ENCODE measurements around the gene PEX5.

PEX5 gene

DNA sequence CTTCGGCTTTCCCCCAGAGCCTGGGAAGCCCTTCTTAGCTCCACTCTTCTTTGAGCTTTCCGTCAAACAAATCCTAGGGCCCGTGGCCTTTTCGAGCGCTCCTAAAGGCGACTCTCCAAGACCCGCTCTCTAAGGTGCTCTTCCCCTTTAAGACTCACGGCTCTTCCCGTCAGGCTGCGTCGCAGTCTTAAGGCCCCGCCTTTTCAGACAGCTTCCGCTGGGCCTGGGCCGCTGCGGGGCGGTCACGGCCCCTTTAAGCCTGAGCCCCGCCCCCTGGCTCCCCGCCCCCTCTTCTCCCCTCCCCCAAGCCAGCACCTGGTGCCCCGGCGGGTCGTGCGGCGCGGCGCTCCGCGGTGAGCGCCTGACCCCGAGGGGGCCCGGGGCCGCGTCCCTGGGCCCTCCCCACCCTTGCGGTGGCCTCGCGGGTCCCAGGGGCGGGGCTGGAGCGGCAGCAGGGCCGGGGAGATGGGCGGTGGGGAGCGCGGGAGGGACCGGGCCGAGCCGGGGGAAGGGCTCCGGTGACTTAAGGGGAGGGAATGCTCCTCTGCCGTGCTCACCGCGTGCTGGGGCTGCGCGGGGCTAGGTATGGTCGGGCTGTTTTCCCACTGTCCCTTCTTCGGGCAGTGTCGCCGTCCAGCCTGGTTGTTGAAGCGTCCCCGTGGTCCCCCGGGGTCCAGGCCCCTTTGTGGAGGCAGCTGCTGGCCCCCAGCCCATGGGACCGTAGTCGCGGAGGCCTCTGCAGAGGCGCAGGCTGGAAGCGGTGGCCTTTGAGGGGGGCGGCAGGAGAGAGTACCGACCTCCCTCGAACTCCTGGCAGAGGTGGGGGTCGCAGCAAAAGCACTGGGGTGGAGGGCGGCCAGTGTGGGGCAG, at the start of gene PEX5:
PEX5 (plus strand) TSS at position 289 of the 870 bp plus-strand sequence. CDS start 692 bp downstream, outside the sequence.
- DNase-seq (ENCODE audit: low read depth in 1 of 2, low spot score in 1 of 2), result peak; percentile 67 to 72

DNA sequence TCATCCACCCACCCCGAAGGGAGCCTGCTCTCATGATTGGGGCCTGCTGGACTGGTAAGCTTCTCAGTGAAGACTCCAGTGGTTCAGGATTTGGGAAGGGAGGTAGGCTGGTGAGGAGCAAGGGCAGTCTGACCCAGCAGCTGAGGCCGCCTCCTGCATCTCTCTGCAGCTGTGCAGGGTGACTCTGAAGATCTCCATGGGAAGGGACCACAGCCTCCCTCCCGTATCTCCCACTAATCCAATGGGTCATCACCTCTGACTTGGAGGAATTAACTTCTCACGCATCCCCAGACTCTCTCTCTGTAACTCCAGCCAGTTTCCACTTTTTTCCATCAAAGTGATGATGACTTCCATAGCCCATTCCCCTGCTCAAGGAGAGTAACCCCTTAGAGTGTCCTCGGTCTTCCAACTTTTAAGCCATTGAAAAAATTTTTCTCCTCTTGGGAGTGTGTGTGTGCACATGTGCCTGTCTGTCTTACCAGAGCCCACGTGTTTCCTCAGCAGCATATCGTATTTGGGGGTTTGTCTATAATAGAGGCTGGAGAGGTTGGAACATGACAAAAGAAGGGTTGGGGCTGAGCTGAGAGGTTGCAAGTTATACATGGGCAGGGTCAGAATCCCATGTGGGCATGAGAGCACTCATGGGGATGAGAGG, 48.0 kb upstream of the PEX5 start:
- no peak for DNase-seq (ENCODE audit: low read depth in 1 of 2, low spot score in 1 of 2)

DNA sequence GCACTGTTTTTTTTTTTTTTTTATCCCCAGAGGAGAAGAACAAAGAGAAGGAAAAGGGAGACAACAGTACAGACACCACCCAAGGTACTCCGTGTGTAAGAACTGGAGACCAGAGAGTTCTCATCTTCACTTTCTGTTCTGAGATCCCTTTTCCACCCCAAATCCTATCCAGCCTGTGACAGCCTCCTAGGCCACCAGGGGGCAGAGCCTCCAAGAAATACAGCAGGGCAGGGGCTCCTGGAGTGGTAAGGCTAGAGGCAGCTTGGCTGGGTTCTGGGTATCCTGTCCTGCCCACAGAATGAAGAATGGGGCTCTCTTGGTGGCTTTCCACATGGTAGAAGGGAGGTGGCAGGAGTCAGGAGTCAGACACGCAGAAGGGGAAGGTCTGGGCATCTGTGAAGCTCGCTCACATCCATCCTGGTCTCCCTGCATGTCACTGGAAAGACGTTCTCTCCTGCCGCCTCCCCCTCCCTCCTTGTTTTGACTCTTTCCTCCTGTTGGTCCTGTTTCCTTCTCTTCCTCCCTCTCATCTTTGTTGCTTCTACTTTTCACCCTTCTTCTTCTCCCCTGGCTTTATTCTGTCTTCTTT, 47.3 kb upstream of the PEX5 start:
- peak; percentile 24 to 44 for DNase-seq (ENCODE audit: low read depth in 1 of 2, low spot score in 1 of 2)

DNA sequence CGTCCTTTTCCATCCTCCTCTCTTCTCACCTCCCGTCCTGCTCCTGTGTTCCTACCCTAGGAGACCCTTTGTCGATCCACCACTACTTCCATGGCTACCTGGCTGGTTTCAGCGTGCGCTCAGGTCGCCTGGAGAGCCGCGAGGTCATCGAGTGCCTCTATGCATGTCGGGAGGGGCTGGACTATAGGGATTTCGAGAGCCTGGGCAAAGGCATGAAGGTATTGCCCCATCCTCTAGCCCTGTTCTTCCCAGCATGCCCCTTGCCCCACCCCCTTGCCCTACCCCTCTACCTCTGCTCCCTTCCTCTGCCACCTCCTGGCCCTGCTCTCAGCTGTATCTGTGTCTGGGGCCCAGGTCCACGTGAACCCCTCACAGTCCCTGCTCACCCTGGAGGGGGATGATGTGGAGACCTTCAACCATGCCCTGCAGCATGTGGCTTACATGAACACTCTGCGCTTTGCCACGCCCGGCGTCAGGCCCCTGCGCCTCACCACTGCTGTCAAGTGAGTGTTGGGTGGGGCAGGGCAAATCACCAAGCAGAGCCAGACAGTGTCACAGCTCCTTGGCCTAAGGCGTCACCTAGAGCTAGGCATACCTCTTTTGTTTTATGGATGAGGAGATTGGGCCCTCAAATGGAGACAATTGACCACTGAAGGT, 46.5 kb upstream of the PEX5 start:
- DNase-seq (ENCODE audit: low read depth in 1 of 2, low spot score in 1 of 2), result no peak

DNA sequence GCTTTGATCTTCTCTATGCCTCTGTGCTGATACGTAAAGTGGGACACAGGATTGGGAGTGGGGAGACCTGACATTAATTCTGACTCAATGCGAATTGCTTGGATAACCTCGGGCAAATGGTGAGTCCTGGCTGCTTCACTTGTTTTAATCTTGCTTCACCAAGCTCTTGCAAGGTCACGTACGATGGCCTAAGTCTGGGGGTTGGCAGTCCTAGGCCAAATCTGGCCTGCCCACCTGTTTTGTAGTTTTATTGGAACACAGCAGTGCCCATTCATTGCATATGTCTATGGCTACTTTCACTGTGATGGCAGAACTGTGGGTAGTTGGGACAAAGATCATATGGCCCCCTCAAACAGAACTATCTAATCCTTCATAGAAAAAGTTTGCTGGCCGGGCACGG, 45.9 kb upstream of the PEX5 start:
- no peak for DNase-seq (ENCODE audit: low read depth in 1 of 2, low spot score in 1 of 2)

DNA sequence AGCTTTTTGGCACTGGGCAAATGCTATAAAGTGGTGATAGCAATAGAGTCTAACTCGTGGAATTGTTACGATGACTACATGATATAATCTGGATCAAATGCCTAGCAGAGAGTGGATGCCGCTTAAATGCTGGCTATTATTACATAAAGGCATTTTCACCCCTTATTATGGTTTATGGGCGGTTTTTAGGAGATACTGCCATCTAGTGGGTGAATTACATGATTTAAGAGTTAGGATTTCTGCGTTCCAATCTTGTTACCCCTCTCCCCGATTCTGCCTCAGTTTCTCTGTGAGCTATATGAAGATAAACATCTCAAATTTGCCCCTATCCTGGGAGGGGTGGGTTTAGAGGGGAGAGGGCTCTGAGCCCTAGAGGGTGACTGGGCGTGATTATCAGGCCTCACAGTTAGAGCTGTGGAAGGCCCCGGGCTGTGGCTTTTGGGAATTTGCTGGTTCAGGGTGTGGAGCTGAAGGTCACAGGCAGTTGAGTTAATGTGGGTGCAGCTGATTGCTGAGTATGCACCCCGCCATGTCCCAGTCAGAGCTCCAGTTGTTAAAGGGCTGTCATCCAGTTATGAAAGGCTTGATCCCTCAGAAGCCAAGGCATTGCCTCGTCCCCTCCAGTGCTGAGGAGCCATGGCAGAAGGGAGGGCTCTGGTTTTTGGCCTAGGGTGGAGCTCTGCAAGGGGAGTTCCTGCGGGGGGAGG, 44.9 kb upstream of the PEX5 start:
- DNase-seq (ENCODE audit: low read depth in 1 of 2, low spot score in 1 of 2), result no peak

DNA sequence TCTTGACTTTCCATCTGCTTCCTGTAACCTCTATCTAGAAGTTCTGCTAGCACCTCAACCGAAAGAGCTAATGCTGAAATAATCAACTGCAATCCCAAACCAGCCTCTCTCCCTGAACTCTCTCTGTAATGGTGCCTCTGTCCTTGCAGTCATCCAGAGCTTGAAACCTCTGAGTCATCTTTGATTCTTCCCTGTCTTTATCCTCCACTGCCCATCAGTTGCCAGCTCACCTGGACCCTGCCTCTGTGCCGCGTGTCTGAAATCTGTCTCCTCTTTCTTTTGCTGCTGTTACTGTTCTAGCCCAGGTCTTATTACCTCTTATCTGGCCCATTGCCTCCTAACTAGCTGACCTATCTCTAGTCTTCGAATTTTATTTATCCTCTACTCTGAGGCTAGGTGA, 43.8 kb upstream of the PEX5 start:
- no peak for DNase-seq (ENCODE audit: low read depth in 1 of 2, low spot score in 1 of 2)

DNA sequence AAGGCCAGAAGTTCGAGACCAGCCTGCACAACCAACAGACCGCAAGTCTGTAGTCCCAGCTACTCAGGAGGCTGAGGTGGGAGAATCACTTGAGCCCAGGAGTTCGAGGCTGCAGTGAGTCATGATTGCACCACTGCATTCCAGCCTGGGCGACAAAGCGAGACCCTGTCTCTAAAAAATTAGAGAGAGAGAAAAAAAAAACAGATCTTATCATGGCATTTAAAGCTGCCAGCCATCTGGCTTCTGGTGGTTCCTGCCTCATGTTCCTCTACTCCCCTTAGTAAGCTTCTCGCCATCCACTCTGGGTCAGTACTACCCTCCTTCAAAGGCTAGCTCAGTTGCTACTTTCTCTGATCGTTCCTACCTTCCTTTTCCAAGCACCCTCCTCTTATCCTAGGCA, 43.3 kb upstream of the PEX5 start:
- DNase-seq (ENCODE audit: low read depth in 1 of 2, low spot score in 1 of 2), result no peak

DNA sequence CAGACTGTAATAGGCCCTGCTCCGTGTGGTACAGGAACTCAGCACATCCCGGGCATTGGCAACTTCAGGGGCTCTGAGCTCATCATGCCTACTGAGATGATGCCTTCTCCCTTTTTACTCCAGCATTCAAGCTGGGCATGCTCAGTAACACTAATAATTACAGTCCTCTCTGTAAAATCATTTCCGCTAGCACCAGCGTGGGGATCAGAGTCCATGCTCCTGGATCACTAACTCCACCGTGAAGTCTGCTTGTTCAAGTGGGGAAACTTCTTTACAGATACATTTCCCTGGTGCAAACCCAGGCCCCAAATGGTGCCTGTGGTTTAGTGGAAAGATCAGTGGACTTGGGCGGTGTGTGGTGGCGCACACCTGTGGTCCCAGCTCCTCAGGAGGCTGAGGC, 42.6 kb upstream of the PEX5 start:
- no peak for DNase-seq (ENCODE audit: low read depth in 1 of 2, low spot score in 1 of 2)

DNA sequence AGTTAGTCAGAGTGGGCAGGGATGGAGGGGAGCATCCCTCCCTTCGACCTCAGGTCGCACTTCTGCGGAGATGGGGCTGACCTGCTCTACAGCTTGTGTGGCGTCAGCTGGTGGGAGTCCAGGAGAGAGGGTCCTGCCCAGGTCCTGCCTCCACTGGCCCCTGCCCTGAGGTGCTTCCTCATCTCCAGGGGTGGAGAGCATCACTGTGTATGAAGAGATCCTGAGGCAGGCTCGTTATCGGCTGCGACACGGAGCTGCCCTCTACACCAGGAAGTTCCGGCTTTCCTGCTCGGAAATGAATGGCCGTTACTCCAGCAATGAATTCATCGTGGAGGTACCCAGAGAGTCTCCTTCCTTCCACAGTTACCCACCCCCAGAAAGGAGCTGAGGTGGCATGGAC, 39.1 kb upstream of the PEX5 start:
- DNase-seq (ENCODE audit: low read depth in 1 of 2, low spot score in 1 of 2), result no peak

DNA sequence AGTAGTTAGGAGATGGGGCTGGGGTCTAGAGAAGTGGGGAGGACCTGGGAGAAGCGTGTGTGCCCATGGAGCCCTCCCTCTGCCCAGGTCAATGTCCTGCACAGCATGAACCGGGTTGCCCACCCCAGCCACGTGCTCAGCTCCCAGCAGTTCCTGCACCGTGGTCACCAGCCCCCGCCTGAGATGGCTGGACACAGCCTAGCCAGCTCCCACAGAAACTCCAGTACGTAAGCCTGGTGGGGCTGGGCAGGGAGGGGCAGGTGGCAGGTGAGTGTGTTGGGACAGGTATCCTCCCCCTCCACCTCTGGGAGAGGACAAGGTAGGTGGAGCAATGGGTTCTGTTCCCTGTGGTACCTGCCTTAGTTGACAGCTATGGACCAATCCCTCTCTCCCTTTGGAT, 38.6 kb upstream of the PEX5 start:
- DNase-seq (ENCODE audit: low read depth in 1 of 2, low spot score in 1 of 2), result no peak

DNA sequence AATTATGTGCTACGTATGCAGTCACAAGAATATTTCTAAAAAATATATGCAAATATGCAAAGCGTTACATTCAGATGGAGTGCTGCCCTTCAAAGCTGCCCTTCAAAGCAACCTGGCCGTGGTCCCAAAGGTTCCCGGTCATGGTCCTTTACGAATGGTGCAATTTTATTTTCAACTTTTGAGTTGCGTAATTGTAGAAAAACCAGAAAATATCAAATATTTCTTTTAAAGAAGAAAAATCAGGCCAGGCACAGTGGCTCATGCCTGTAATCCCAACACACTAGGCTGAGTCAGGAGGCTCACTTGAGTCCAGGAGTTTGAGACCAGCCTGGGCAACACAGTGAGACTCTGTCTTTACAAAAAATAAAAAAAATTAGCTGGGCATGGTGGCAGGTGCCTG, 38.0 kb upstream of the PEX5 start:
- DNase-seq (ENCODE audit: low read depth in 1 of 2, low spot score in 1 of 2), result no peak

DNA sequence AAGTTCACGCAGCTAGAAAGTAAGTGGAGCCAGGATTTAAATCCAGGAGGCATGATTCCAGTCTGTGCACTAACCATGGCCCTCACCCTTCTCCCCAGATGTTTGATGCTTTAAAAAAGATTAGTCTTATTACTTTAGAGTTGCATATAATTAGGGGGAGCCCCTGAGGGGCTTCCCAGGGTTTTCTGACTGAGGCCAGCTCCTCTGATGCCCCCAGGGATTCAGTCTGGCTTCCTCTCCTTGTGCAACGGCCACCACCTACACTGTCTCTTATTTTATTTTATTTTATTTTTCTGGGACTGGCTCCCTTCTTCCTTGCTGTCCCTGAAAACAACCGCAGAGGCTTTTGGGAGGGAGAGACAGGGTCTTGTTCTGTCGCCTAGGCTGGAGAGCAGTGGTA, 36.7 kb upstream of the PEX5 start:
- DNase-seq (ENCODE audit: low read depth in 1 of 2, low spot score in 1 of 2), result no peak

DNA sequence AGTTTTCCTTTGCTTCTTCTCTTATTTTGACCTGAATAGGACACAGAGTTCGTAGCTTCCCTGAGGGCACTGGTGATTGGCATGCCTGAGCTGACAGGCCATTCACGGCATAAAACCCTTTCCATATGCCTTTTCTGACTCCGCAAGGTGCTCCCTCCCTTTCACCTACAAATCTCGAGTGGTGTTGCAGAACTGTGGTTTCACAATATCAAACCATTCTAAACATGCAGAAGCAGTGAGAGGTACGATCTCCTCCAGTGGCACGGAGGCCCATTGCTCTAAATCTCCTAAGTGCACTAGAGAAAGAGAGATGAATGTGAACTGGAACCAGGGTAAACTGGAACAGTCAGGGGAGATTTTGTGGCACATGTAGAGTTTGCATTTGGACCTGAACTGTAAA, 35.4 kb upstream of the PEX5 start:
- DNase-seq (ENCODE audit: low read depth in 1 of 2, low spot score in 1 of 2), result no peak

DNA sequence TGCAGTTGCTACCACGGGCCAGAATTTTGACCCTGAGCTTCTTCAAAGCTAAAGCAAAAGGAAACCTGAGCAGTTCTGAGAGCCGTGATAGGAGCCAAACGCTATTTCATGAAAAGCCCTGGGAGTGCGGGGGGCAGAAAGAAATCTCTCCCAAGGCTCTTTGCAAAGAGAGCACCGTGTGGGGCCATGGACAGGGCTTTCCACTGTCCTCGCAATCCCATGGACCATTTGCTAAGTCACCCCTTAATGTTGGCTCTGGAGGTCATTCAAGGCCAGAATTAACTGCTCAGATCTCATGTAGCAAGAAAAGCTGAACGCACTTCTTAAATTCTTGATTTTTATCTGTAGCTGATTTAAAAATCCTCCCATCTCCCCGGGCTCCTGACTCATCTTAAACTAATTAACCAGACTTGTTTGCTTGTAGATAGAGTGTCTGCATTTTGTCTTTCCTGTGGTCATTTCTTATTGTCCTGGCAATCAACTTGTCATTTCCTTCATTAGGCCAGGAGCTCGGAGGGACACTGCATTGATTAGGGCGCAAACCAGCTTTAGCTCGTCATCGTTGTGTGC, 34.5 kb upstream of the PEX5 start:
- DNase-seq (ENCODE audit: low read depth in 1 of 2, low spot score in 1 of 2), result no peak

DNA sequence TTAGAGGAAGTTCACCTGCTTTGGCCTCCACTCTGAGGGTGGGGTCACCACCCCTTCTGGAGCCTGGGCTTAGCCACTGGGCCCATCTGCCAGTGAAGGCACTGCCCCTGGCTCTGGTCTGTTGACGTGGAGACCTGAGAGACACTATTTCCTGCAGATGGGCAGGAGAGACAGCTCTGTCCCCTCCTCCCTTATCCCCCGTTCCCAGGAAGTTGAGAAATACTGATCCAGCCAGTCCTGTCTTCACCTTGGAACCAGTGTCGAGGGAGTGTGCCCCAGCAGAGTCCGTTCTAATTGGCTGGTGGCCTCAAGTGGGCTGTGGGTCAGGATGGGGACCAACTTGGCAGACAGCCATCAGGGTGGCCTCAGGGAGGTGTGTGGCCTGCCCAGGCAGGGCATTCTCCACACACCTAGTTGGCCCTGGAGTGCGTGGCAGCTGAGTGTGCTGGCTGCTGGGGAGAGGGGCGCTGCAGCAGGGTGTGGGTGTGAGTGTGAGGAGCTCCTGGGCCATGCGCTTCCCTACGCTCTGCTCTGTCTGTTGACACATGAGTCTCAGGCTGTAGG, 33.9 kb upstream of the PEX5 start:
- DNase-seq (ENCODE audit: low read depth in 1 of 2, low spot score in 1 of 2), result no peak

DNA sequence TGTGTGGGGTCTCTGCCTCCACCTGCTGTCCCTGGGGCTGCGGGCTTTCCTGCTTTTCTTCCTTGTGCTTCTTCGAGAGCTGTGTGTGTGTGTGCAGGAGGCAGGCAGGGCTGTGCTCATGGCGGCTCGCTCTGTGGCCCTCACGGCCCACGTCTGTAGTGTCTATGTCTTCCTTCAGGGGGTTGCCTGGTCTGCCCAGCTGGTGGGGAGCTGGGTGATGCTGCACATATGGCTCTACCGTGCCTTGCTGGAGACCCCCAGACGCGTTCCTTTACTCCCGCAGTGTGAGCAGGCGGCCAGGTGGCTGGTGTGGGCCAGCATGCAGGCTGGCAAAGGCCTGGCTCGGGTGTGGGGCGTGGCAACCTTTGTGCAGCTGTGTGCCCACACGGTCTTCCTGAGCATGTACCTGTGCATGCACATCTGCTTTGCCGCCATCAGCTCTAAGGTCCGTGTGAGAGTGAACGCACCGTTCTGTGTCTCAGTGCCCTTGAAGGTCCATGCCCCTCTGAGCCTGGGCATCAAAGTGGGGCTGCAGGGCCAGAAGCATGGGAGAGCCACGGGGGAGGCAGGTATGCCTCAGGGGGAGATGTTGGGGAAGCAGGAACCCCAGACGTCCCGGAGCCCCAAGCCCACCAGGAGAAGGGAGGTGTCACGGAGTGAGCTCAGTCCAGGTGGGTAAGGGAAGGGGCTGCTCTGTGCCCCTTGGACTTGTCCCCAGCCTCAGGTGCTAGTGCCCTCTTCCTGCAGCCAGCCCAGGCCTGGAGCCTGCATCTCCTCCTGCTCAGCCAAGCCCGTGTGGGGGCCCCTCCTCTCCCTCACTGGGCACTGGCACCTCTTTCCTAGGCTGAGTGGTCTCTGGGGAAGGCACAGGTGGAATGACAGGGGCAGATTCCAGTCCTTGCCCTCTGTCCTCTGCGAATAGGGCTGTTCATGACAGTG, 33.0 kb upstream of the PEX5 start:
- no peak for DNase-seq (ENCODE audit: low read depth in 1 of 2, low spot score in 1 of 2)

DNA sequence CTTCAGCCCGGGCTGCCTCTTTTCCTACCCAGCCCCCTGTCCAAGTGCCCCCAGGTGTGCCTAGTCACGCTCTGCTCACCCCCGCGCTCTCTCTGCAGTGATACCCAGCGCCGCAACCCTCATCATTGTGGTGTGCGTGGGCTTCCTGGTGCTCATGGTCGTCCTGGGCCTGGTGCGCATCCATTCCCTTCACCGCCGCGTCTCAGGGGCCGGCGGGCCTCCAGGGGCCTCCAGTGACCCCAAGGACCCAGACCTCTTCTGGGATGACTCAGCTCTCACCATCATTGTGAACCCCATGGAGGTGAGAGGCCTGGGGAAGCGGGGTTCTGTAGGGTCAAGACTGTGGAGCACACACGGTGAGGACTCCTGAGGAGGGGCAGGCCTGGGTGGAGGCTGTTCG, 32.1 kb upstream of the PEX5 start:
- DNase-seq (ENCODE audit: low read depth in 1 of 2, low spot score in 1 of 2), result no peak

Measured in stimulated activated CD4-positive, alpha-beta T cell treated with anti-CD3 and anti-CD28 coated beads, Interleukin-15, amount 100 ng/mL, for 1 hour (primary cell).